CD14-positive monocyte (primary cell): ENCODE measurements around the gene ZNF784. TPM values are rescaled to one million over a fixed set of nuclear protein-coding genes. Genes with fewer than 3 reads are reported as not detected.
A peak's percentile ranks its signal among the peaks of the same experiment; 100 is the strongest.

Experiments
- DNase-seq, 3 donors: peaks; one replicate each; pipeline ENCODE4 v3.0.0-alpha.2; 2011 to 2022
- H2AFZ ChIP-seq: 2 replicates; pipeline ENCODE4 v1.6.0; 2012; ENCODE audit warnings: mild to moderate bottlenecking, low read depth, low read length, inconsistent platforms; ENCODE audit not compliant: insufficient read depth, poor library complexity, severe bottlenecking
- H3K27ac ChIP-seq, 2 donors: 1 replicate in 1 of 2; 2 replicates in 1 of 2; pipeline ENCODE4 v1.5.1; 2012 to 2013; ENCODE audit warnings: low read length in 2 of 2, control low read depth in 1 of 2, inconsistent platforms in 1 of 2, low read depth in 1 of 2, mild to moderate bottlenecking in 1 of 2
- H3K27me3 ChIP-seq, 2 donors: one replicate each; pipeline versions ENCODE4 v1.6.0 to v1.6.1; 2011 to 2013; ENCODE audit warnings: low read length in 2 of 2; ENCODE audit not compliant: control insufficient read depth in 2 of 2, insufficient read depth in 2 of 2
- H3K36me3 ChIP-seq, 2 donors: replicated peaks in 1 of 2; 1 replicate in 1 of 2; 2 replicates in 1 of 2; pipeline versions ENCODE4 v1.5.1 to v1.6.1; 2012 to 2013; ENCODE audit warnings: low read length in 2 of 2, control low read depth in 1 of 2, inconsistent platforms in 1 of 2, mild to moderate bottlenecking in 1 of 2; ENCODE audit not compliant: insufficient read depth in 2 of 2, control insufficient read depth in 1 of 2
- H3K4me1 ChIP-seq, 2 donors: 1 replicate in 1 of 2; 2 replicates in 1 of 2; pipeline versions ENCODE4 v1.5.1 to v1.6.1; 2012 to 2013; ENCODE audit warnings: low read length in 2 of 2, control low read depth in 1 of 2, inconsistent platforms in 1 of 2, mild to moderate bottlenecking in 1 of 2, moderate library complexity in 1 of 2; ENCODE audit not compliant: insufficient read depth in 2 of 2, control insufficient read depth in 1 of 2
- H3K4me2 ChIP-seq: replicated peaks from 2 replicates; pipeline ENCODE3; 2012; ENCODE audit warnings: low read length, moderate library complexity, mild to moderate bottlenecking; ENCODE audit not compliant: poor library complexity, severe bottlenecking; ENCODE audit errors: extremely low read depth
- H3K4me3 ChIP-seq, 3 experiments: fragments of 200-600 bp in 1 of 3; sonication (generic) in 1 of 3; replicated peaks in 1 of 3; 1 replicate in 2 of 3; 2 replicates in 1 of 3; pipeline ENCODE4 v1.5.1; 2011 to 2013; ENCODE audit warnings: low read length in 3 of 3, mild to moderate bottlenecking in 3 of 3, control low read depth in 2 of 3, low read depth in 2 of 3, inconsistent platforms in 1 of 3, moderate library complexity in 1 of 3
- H3K79me2 ChIP-seq: 2 replicates; pipeline ENCODE4 v1.6.0; 2012; ENCODE audit warnings: mild to moderate bottlenecking, control low read depth, inconsistent platforms, low read length, moderate library complexity; ENCODE audit not compliant: insufficient read depth
- H3K9ac ChIP-seq: 2 replicates; pipeline ENCODE4 v1.6.0; 2017; ENCODE audit warnings: low read length, mild to moderate bottlenecking; ENCODE audit not compliant: insufficient read depth, poor library complexity, severe bottlenecking
- H3K9me3 ChIP-seq, 2 donors: replicated peaks in 1 of 2; 1 replicate in 1 of 2; 2 replicates in 1 of 2; pipeline versions ENCODE4 v1.5.1 to v1.6.1; 2012 to 2013; ENCODE audit warnings: low read length in 2 of 2, control low read depth in 1 of 2; ENCODE audit not compliant: control insufficient read depth in 1 of 2, insufficient read depth in 1 of 2
- H4K20me1 ChIP-seq: 2 replicates; pipeline ENCODE4 v1.6.0; 2012; ENCODE audit warnings: mild to moderate bottlenecking, low read length, control low read depth, moderate library complexity; ENCODE audit not compliant: insufficient read depth
- H3K27ac Mint-ChIP-seq, 7 donors: one replicate each; pipeline ENCODE4 v1.8.0; 2020; ENCODE audit warnings: mild to moderate bottlenecking in 7 of 7, mixed read lengths in 7 of 7, moderate library complexity in 6 of 7, inconsistent platforms in 2 of 7
- H3K27me3 Mint-ChIP-seq, 3 donors: one replicate each; pipeline ENCODE4 v1.8.0; 2021 to 2022; ENCODE audit warnings: low read depth in 3 of 3, mild to moderate bottlenecking in 3 of 3, mixed read lengths in 3 of 3, moderate library complexity in 3 of 3, inconsistent platforms in 1 of 3
- H3K36me3 Mint-ChIP-seq, 2 donors: one replicate each; pipeline ENCODE4 v1.8.0; 2020; ENCODE audit warnings: mixed read lengths in 2 of 2, inconsistent platforms in 1 of 2, mild to moderate bottlenecking in 1 of 2
- H3K4me1 Mint-ChIP-seq: one replicate; pipeline ENCODE4 v1.8.0; 2020; ENCODE audit warnings: mild to moderate bottlenecking, mixed read lengths
- H3K4me3 Mint-ChIP-seq, 2 donors: one replicate each; pipeline ENCODE4 v1.8.0; 2020; ENCODE audit warnings: mild to moderate bottlenecking in 2 of 2, mixed read lengths in 2 of 2, moderate library complexity in 1 of 2
- H3K9me3 Mint-ChIP-seq, 7 donors: one replicate each; pipeline ENCODE4 v1.8.0; 2020 to 2022; ENCODE audit warnings: mixed read lengths in 7 of 7, mild to moderate bottlenecking in 6 of 7, moderate library complexity in 6 of 7, inconsistent platforms in 2 of 7
- CTCF ChIP-seq: fragments of 200-600 bp; IDR thresholded peaks from one replicate; pipeline ENCODE4 v1.8.0; 2022; ENCODE audit warnings: antibody characterized with exemption, mild to moderate bottlenecking
- WGBS: methylation state at CpG from one replicate; pipeline ENCODE4 v1.1.5; 2013; ENCODE audit warnings: missing lambda C conversion rate; ENCODE audit not compliant: insufficient coverage; 5-methylcytosine and 5-hydroxymethylcytosine counted together
- intact Hi-C, 2 donors: fragments of 100-400 bp; cut with micrococcal nuclease; formaldehyde crosslinking; loops; one replicate each; pipeline versions ENCODE4 v1.15.0 to v1.15.1; 2023
- polyA plus RNA-seq, 3 donors: library from polyadenylated mRNA; depleted of rRNA in 1 of 3; unstranded in 2 of 3; stranded (reverse) in 1 of 3; fragments of 300-500 nt in 2 of 3; fragments of >200 nt in 1 of 3; fragmentation: Illumina TruSeq in 2 of 3; gene quantifications; 1 replicate in 2 of 3; 2 replicates in 1 of 3; pipeline ENCODE4 v1.2.3, GENCODE V29; 2012 to 2021

Gene ZNF784
- polyA plus RNA-seq, 3 donors: 1.5 to 5.5 (median 2.4) TPM

GRCh38 chr19:55659822-55660221, 35.5 kb upstream of the ZNF784 start:
- Histone ChIP-seq H3K27me3 (no peaks in the 10 kb centered on the region), H2AFZ (no peak overlapping the region), H3K27ac (peak overlapping the region in 1 of 2 donors; percentile 54), H3K9me3 (no peaks in the 10 kb centered on the region), H3K79me2 (peaks cover 99% of the 10 kb centered on the region), H4K20me1 (peaks cover 96% of the 10 kb centered on the region), H3K4me1 (peaks cover 26 to 40% of the 10 kb centered on the region in 2 donors), H3K4me2 (no peak overlapping the region), H3K4me3 (no peak overlapping the region), H3K36me3 (peaks cover 51 to 73% of the 10 kb centered on the region in 2 donors), H3K9ac (no peak overlapping the region)
- WGBS: 92% methylated on average over 2 of the region's 9 CpGs
- intact Hi-C loops: loop anchor here in 1 of 2 donors (10.0 kb wide), 1 partner anchor 1465 kb away; the partner anchor contains the start of gene TSEN34
- Mint-ChIP-seq H3K36me3 (peaks cover 51 to 60% of the 10 kb centered on the region in 2 donors), H3K27me3 (peaks cover 0 to 2% (median 1%) of the 10 kb centered on the region in 3 donors), H3K4me3 (no peak overlapping the region), H3K9me3 (no peaks in the 10 kb centered on the region), H3K27ac (peak overlapping the region in 6 of 7 donors; percentile 51 to 84 (median 76)), H3K4me1 (peaks cover 31% of the 10 kb centered on the region)
- TF ChIP-seq CTCF: no peak
- no peak for DNase-seq

DNA sequence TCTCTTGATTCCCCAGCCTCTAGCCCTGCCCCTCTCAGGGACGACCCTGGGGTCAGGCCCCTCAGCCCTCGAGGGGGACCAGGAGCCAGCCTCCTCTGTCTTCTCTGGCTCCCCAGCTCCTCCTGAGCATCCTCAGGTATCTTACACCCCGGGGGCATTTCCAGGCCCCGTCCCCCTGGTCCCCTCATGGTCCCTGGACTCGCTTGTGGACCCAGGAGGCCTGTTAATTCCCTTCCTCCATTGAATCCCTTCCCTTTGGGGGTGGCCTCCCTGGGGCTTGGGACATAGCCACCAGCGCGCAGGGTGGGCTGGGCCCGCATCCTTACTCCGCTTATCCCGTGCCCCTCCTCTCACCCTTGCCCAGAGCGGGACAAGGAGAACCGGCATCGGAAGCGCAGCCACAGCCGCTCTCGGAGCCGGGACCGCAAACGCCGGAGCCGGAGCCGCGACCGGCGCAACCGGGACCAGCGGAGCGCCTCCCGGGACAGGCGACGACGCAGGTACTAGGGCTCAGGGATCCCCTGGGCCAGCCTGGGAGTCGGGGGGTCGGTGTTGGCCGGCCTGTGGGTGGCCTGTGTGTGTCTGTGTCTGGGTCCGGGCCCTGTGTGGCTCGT, 34.6 kb upstream of the ZNF784 start:
- peaks cover 31% of the 10 kb centered on the region for H3K4me1 Mint-ChIP-seq
- H3K9me3 Mint-ChIP-seq: no peaks in the 10 kb centered on the region
- peaks cover 26 to 40% of the 10 kb centered on the region in 2 donors for H3K4me1 ChIP-seq
- peaks cover 44 to 51% of the 10 kb centered on the region in 2 donors for H3K36me3 Mint-ChIP-seq
- WGBS: 96% methylated on average over 35 of the region's 37 CpGs
- H3K79me2 ChIP-seq: peaks cover 90% of the 10 kb centered on the region
- no peaks in the 10 kb centered on the region for H3K9me3 ChIP-seq
- intact Hi-C loops: loop anchor here in 1 of 2 donors (10.0 kb wide), 1 partner anchor 1464 kb away; the partner anchor contains the start of gene TSEN34
- no peak overlapping the region for H3K4me3 Mint-ChIP-seq
- H3K36me3 ChIP-seq: peaks cover 43 to 65% of the 10 kb centered on the region in 2 donors
- H3K27ac Mint-ChIP-seq: peak overlapping the region in 3 of 7 donors; percentile 11 to 74 (median 57)
- no peak for TF ChIP-seq CTCF
- no peak overlapping the region for H2AFZ ChIP-seq
- H3K4me3 ChIP-seq: no peak overlapping the region
- H3K4me2 ChIP-seq: no peak overlapping the region
- H3K27me3 Mint-ChIP-seq: peaks cover 0 to 2% (median 1%) of the 10 kb centered on the region in 3 donors
- H3K27me3 ChIP-seq: no peaks in the 10 kb centered on the region
- peak overlapping the region in 1 of 2 donors; percentile 30 for H3K27ac ChIP-seq
- H4K20me1 ChIP-seq: peaks cover 88% of the 10 kb centered on the region
- H3K9ac ChIP-seq: no peak overlapping the region
- DNase-seq: no peak
